ENCODE data around the gene HECW1. TPM values are rescaled to one million over a fixed set of nuclear protein-coding genes. Genes with fewer than 3 reads are reported as not detected.

Gene HECW1
- total RNA-seq, 1 donor from 2014 or later = 0.46 TPM

DNA sequence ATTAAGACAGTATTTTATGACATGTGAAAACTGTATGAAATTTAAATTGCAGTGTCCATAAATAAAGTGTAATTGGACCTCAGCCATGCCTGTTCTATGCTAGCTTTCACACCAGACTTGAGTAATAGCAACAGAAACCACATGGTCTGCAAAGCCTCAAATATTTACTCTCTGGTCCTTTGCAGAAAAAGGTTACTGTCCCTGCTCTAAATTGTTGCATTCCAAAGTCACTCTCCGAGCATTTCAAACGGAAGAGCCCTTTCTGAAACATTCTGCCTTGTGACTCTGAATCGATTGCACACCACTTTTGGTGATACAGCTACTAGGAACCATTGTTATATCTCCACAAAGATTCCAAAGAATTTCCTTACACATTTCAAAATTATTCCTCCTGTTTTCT lies 389.4 kb downstream of the HECW1 start:
- H3K36me3 ChIP-seq (ENCODE audit: control insufficient read depth, insufficient read depth, low read length) = no peaks in the 10 kb centered on the region
- no peak for DNase-seq (ENCODE audit: low read depth)
- TF ChIP-seq, protein P1, sequence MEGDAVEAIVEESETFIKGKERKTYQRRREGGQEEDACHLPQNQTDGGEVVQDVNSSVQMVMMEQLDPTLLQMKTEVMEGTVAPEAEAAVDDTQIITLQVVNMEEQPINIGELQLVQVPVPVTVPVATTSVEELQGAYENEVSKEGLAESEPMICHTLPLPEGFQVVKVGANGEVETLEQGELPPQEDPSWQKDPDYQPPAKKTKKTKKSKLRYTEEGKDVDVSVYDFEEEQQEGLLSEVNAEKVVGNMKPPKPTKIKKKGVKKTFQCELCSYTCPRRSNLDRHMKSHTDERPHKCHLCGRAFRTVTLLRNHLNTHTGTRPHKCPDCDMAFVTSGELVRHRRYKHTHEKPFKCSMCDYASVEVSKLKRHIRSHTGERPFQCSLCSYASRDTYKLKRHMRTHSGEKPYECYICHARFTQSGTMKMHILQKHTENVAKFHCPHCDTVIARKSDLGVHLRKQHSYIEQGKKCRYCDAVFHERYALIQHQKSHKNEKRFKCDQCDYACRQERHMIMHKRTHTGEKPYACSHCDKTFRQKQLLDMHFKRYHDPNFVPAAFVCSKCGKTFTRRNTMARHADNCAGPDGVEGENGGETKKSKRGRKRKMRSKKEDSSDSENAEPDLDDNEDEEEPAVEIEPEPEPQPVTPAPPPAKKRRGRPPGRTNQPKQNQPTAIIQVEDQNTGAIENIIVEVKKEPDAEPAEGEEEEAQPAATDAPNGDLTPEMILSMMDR (IDR thresholded peaks at IDR 0.05; ENCODE audit: insufficient read depth, low read length, poor library complexity, severe bottlenecking) = no peak
- H3K27me3 ChIP-seq (ENCODE audit: control insufficient read depth, insufficient read depth, low read length) = no peaks in the 10 kb centered on the region
- no peak overlapping the region for H3K4me3 ChIP-seq (ENCODE audit: low read depth, low read length)

DNA sequence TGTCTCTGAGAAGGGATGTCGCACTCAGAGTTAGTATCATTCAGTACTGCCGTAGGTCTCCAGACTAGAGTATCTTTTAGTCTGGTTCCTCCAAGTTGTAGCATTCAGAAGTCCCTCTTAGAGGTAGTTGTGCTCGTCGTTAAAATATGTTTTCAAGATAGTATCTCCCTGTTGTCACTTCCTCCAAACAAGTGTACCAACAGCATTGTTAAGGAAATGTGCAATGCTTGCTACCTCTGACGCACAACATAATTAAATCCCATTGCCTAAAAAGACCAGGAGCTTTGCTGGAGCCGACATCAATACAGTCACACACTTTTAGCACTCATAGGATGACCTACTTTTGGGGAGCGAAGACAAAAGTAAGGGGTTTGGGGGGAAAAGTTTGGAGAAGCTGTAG lies 390.5 kb downstream of the HECW1 start:
- no peak for DNase-seq (ENCODE audit: low read depth)
- no peaks in the 10 kb centered on the region for H3K36me3 ChIP-seq (ENCODE audit: control insufficient read depth, insufficient read depth, low read length)
- H3K4me3 ChIP-seq (ENCODE audit: low read depth, low read length) = no peak overlapping the region
- H3K27me3 ChIP-seq (ENCODE audit: control insufficient read depth, insufficient read depth, low read length) = no peaks in the 10 kb centered on the region
- TF ChIP-seq, protein P1 (IDR thresholded peaks at IDR 0.05; ENCODE audit: insufficient read depth, low read length, poor library complexity, severe bottlenecking) = no peak

DNA sequence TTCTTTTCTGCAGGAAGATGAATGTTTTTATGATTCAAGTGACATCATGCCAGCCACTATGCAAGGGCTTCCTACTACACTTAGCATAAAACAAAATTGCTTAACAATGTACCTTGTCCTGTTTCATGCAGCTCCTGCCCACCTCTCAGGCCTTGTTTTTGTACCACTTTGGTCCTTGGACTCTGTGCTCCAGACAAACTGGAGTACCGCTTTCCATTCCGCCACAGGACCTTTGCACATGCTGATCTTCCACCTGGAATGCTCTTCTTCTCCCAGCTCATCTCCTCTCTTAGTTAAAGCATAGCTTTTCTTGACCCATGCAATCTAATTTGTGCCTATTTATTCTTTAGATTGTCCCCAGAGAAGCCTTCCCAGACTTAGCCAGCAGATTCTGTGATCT lies 393.0 kb downstream of the HECW1 start:
- H3K36me3 ChIP-seq (ENCODE audit: control insufficient read depth, insufficient read depth, low read length) = no peaks in the 10 kb centered on the region
- TF ChIP-seq, protein P1 (IDR thresholded peaks at IDR 0.05; ENCODE audit: insufficient read depth, low read length, poor library complexity, severe bottlenecking) = no peak

DNA sequence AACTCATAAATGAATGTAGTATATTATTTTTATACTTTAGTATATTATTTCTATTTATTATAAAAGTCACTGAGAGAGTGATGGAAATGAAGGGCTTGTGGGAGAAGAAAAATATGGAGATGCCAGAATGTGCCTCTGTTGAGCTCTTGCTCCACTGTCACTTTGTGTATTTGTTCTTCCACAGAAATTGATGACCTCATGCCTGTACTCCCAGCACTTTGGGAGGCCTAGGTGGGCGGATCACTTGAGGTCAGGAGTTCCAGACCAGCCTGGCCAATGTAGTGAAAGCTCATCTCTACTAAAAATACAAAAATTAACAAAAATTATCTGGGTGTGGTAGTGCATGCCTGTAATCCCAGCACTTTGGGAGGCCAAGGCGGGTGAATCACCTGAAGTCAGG lies 394.0 kb downstream of the HECW1 start:
- no peaks in the 10 kb centered on the region for H3K36me3 ChIP-seq (ENCODE audit: control insufficient read depth, insufficient read depth, low read length)
- no peak for DNase-seq (ENCODE audit: low read depth)
- H3K27me3 ChIP-seq (ENCODE audit: control insufficient read depth, insufficient read depth, low read length) = no peaks in the 10 kb centered on the region
- TF ChIP-seq, protein P1 (IDR thresholded peaks at IDR 0.05; ENCODE audit: insufficient read depth, low read length, poor library complexity, severe bottlenecking) = no peak
- H3K4me3 ChIP-seq (ENCODE audit: low read depth, low read length) = no peak overlapping the region

More for the DNA sequence above, 393.0 kb downstream of the HECW1 start:
- no peak for DNase-seq (ENCODE audit: low read depth)
- Histone ChIP-seq H3K4me3 (ENCODE audit: low read depth, low read length) (no peak overlapping the region), H3K27me3 (ENCODE audit: control insufficient read depth, insufficient read depth, low read length) (no peaks in the 10 kb centered on the region)

DNA sequence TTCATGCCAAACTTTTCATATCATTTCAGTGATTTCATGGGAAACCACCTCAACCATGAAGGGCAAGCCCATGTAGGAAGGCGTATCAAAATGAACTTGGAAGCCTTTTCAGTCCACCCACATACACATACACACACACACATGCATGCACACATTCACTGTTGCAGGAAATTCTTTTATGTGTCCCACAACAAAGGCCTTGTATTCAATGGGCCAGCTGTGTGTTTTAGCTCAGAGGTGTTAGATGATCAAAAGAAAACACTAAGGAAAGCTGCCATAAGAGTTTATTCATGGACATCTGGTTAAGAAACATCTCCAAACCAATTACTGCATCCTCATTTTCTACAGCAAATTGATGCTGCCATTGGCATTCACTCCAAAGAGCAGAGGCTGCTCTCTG lies 396.0 kb downstream of the HECW1 start:
- Histone ChIP-seq H3K4me3 (ENCODE audit: low read depth, low read length) (no peak overlapping the region), H3K27me3 (ENCODE audit: control insufficient read depth, insufficient read depth, low read length) (peaks cover 3% of the 10 kb centered on the region), H3K36me3 (ENCODE audit: control insufficient read depth, insufficient read depth, low read length) (no peaks in the 10 kb centered on the region)
- TF ChIP-seq, protein P1 (IDR thresholded peaks at IDR 0.05; ENCODE audit: insufficient read depth, low read length, poor library complexity, severe bottlenecking) = no peak
- DNase-seq (ENCODE audit: low read depth) = no peak

DNA sequence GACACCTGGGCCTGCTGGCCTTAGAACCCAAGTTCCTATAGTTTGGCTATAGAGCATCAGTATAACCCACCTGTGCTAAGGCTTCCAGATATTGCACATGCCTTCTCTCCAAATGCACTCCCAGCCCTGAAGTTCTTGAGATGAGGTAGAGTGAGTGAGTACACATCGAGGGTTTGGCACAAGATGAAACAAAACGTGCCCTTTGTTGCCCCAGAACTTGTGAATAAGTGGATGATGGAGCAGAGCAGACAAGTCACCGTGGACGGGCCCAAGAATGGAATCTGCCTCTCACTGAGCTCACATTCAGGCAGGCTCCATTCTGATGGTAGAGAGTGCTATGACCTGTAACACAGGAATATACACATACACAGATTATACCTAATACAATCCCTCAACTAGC lies 397.5 kb downstream of the HECW1 start:
- Histone ChIP-seq H3K36me3 (ENCODE audit: control insufficient read depth, insufficient read depth, low read length) (no peaks in the 10 kb centered on the region), H3K27me3 (ENCODE audit: control insufficient read depth, insufficient read depth, low read length) (peaks cover 3% of the 10 kb centered on the region), H3K4me3 (ENCODE audit: low read depth, low read length) (no peak overlapping the region)
- TF ChIP-seq, protein P1 (IDR thresholded peaks at IDR 0.05; ENCODE audit: insufficient read depth, low read length, poor library complexity, severe bottlenecking) = no peak
- no peak for DNase-seq (ENCODE audit: low read depth)
